ENCODE data around the gene MTHFD1L. TPM values are rescaled to one million over a fixed set of nuclear protein-coding genes. Genes with fewer than 3 reads are reported as not detected.

Gene MTHFD1L
- total and polyA plus RNA-seq, 2 of the 4 experiments (the other 2 are of a cell fraction), result 43.5 to 53.2 TPM

GRCh38 chr6:150962436-150962835 lies 96.9 kb downstream of the MTHFD1L start:
- H4K5ac ChIP-seq (ENCODE audit: low read depth, low read length), result no peak overlapping the region
- BruUV-seq (replicated peaks), result no TSS peak
- H3K4me3 ChIP-seq (ENCODE audit: insufficient read depth, low read depth, low read length), result no peak overlapping the region
- H2BK5ac ChIP-seq (ENCODE audit: low read depth, low read length, poor library complexity, severe bottlenecking), result no peak overlapping the region
- no peaks in the 10 kb centered on the region for H3K9me3 ChIP-seq (ENCODE audit: control insufficient read depth, insufficient read depth, low read length)
- H2BK20ac ChIP-seq (ENCODE audit: low read depth, low read length), result no peak overlapping the region
- H2AFZ ChIP-seq (replicated peaks; ENCODE audit: low read length, poor library complexity), result no peak overlapping the region
- no peak overlapping the region for H2BK120ac ChIP-seq (ENCODE audit: low read depth, low read length)
- H3K56ac ChIP-seq (ENCODE audit: extremely low read depth, insufficient read depth, low read length), result no peak overlapping the region
- H3K9me1 ChIP-seq (ENCODE audit: insufficient read depth, low read length), result peaks cover 4% of the 10 kb centered on the region
- H4K91ac ChIP-seq (ENCODE audit: insufficient read depth, low read depth, low read length), result no peak overlapping the region
- H3K14ac ChIP-seq (replicated peaks; ENCODE audit: low read depth, low read length), result no peak overlapping the region
- no peak for DNase-seq
- H3K4me2 ChIP-seq (ENCODE audit: low read depth, low read length), result no peak overlapping the region
- no peak overlapping the region for H3K27ac ChIP-seq (ENCODE audit: insufficient read depth, low read length)
- no peak overlapping the region for H2BK15ac ChIP-seq (ENCODE audit: low read depth, low read length)
- H3K27me3 ChIP-seq (ENCODE audit: control insufficient read depth, insufficient read depth, low read length), result no peaks in the 10 kb centered on the region
- WGBS, 2 experiments (ENCODE audit: extremely low coverage in 2 of 2, insufficient read length in 1 of 2), result 60% methylated on average over 1 of the region's 2 CpGs; no CpG with 5 or more reads in 1 of the 2 experiments
- ChIA-PET CTCF (no interaction called here), POLR2A (ENCODE audit: unreplicated experiment) (no interaction called here)
- no peak for ATAC-seq (ENCODE audit: low read depth)
- in situ Hi-C loops (cut with MboI; ENCODE audit: low sequenced_read_pairs), result no loop called here
- H2AK9ac ChIP-seq (replicated peaks; ENCODE audit: low read depth, low read length, poor library complexity), result no peak overlapping the region
- no peak overlapping the region for H4K8ac ChIP-seq (ENCODE audit: low read depth in 2 of 2, low read length in 2 of 2)
- H4K20me1 ChIP-seq (ENCODE audit: insufficient read depth, low read length), result no peaks in the 10 kb centered on the region
- TF ChIP-seq CTCF (conservative IDR thresholded peaks at IDR 0.05; ENCODE audit: low read depth, low read length) (no peak), CHD1 (IDR thresholded peaks at IDR 0.05; ENCODE audit: low read depth, low read length) (no peak), NFE2L2 (IDR thresholded peaks at IDR 0.05; ENCODE audit: low read depth, low read length) (no peak), RAD21 (IDR thresholded peaks at IDR 0.05; ENCODE audit: low read length) (no peak), USF2 (IDR thresholded peaks at IDR 0.05; ENCODE audit: low read depth, low read length) (no peak), CEBPB (IDR thresholded peaks at IDR 0.05; ENCODE audit: low read depth, low read length) (no peak), MXI1 (IDR thresholded peaks at IDR 0.05; ENCODE audit: borderline replicate concordance, low read depth, low read length) (no peak), POLR2A (IDR thresholded peaks at IDR 0.05; ENCODE audit: low read depth, low read length) (no peak)
- no peak overlapping the region for H3K18ac ChIP-seq (ENCODE audit: low read depth, low read length)
- H3K36me3 ChIP-seq (ENCODE audit: control insufficient read depth, insufficient read depth, low read length), result peaks cover 56% of the 10 kb centered on the region
- no peak overlapping the region for H3K23ac ChIP-seq (ENCODE audit: low read depth, low read length)
- H2AK5ac ChIP-seq (ENCODE audit: low read depth, low read length), result no peak overlapping the region
- no peak overlapping the region for H3K9ac ChIP-seq (ENCODE audit: low read depth, low read length)
- no peak overlapping the region for H3K4ac ChIP-seq (ENCODE audit: low read depth, low read length)
- H3K79me1 ChIP-seq (ENCODE audit: low read depth in 1 of 2, low read length in 2 of 2), result peaks cover 3 to 14% of the 10 kb centered on the region in 2 experiments; a peak in 2 of 4 replicates
- intact Hi-C loops (cut with micrococcal nuclease), result no loop called here
- dilution Hi-C loops (cut with HindIII; ENCODE audit: low sequenced_read_pairs, unreplicated experiment), result no loop called here
- no peaks in the 10 kb centered on the region for H3K4me1 ChIP-seq (ENCODE audit: control insufficient read depth, insufficient read depth, low read length)
